Stimulated activated CD8-positive, alpha-beta memory T cell treated with anti-CD3 and anti-CD28 coated beads, Interleukin-4, amount 100 ng/mL, for 1 hour (primary cell): ENCODE measurements around the gene LILRB2.
"Not testable (repeated sequence)": the region's sequence is repeated elsewhere in the genome, so short reads cannot be mapped to it uniquely, and the experiment has no call there.

Source experiments
- DNase-seq, 2 donors: peaks; one replicate each; pipeline ENCODE4 v3.0.0-alpha.2; 2020; ENCODE audit warnings: low read depth in 2 of 2, low spot score in 1 of 2

Gene LILRB2

GRCh38 chr19:54273821-54274220, 7.1 kb downstream of the LILRB2 start:
- DNase-seq: no peak

GRCh38 chr19:54272181-54272580, 8.7 kb downstream of the LILRB2 start:
- not testable (repeated sequence) for DNase-seq

- DNase-seq: not testable (repeated sequence)
Observed at GRCh38 chr19:54271587-54271986, 9.3 kb downstream of the LILRB2 start.

GRCh38 chr19:54271106-54271505, 9.8 kb downstream of the LILRB2 start:
- DNase-seq: no peak

- DNase-seq: no peak
Observed at GRCh38 chr19:54268936-54269335, 12.0 kb downstream of the LILRB2 start.

GRCh38 chr19:54266133-54266532, 14.8 kb downstream of the LILRB2 start:
- DNase-seq: peak; percentile 27 to 46

GRCh38 chr19:54262470-54262869, 18.4 kb downstream of the LILRB2 start:
- no peak for DNase-seq

- DNase-seq: no peak
Observed at GRCh38 chr19:54262066-54262465, 18.8 kb downstream of the LILRB2 start.

GRCh38 chr19:54257116-54257480, 23.8 kb downstream of the LILRB2 start, which contains the start of gene LILRB5:
Gene LILRB5 (minus strand): TSS chr19:54257273. CDS start chr19:54257193, 80 bp downstream.
- no peak for DNase-seq

GRCh38 chr19:54256250-54257115, 24.4 kb downstream of the LILRB2 start:
- no peak for DNase-seq

- DNase-seq: no peak
Observed at GRCh38 chr19:54255105-54255775, 25.7 kb downstream of the LILRB2 start.

GRCh38 chr19:54254195-54254906, 26.6 kb downstream of the LILRB2 start:
- no peak for DNase-seq

GRCh38 chr19:54253331-54254194, 27.3 kb downstream of the LILRB2 start:
- DNase-seq: no peak

GRCh38 chr19:54252845-54253244, 28.1 kb downstream of the LILRB2 start:
- no peak for DNase-seq

GRCh38 chr19:54252243-54252642, 28.7 kb downstream of the LILRB2 start:
- no peak for DNase-seq

- DNase-seq: no peak
Observed at GRCh38 chr19:54248016-54248601, 32.8 kb downstream of the LILRB2 start.

- DNase-seq: no peak
Observed at GRCh38 chr19:54247106-54247930, 33.6 kb downstream of the LILRB2 start.

GRCh38 chr19:54245936-54246335, 35.0 kb downstream of the LILRB2 start:
- DNase-seq: no peak

GRCh38 chr19:54243809-54244208, 37.1 kb downstream of the LILRB2 start:
- DNase-seq: not testable (repeated sequence)
